H1 (cell line): ENCODE data around the gene TMEM82. TPM values are rescaled to one million over a fixed set of nuclear protein-coding genes. Genes with fewer than 3 reads are reported as not detected.
A peak's percentile ranks its signal among the peaks of the same experiment; 100 is the strongest.

Experiments
- CTCF ChIA-PET: fragments of 300-600 bp; sonication (Branson Sonifier 250); formaldehyde crosslinking; loops from one replicate; lab custom pipeline; 2021; ENCODE audit not compliant: partially characterized antibody; lab: Charles Lee
- POLR2A ChIA-PET: fragments of 300-600 bp; sonication (Branson Sonifier 250); formaldehyde crosslinking; loops from one replicate; lab custom pipeline; 2021; ENCODE audit warnings: inconsistent platforms; ENCODE audit not compliant: partially characterized antibody; lab: Charles Lee
- DNase-seq, 2 experiments: peaks; one replicate each; pipeline versions ENCODE4 v3.0.0 to v3.0.0-alpha.2; 2010 to 2022; ENCODE audit warnings: low spot score in 2 of 2, low read depth in 1 of 2, mixed read lengths in 1 of 2
- FAIRE-seq: peaks from 2 replicates; lab custom pipeline; 2011; peaks lifted over from hg19 to GRCh38; lab: Jason Lieb, UNC
- H2AFZ ChIP-seq: 2 replicates; pipeline ENCODE4 v1.8.1; 2012; ENCODE audit warnings: low read length, inconsistent platforms
- H2AK5ac ChIP-seq: 2 replicates; pipeline ENCODE4 v1.6.1; 2013; ENCODE audit warnings: low read depth, low read length
- H2BK120ac ChIP-seq: replicated peaks from 2 replicates; pipeline ENCODE3; 2013; ENCODE audit warnings: low read depth, low read length, inconsistent platforms
- H2BK12ac ChIP-seq: 2 replicates; pipeline ENCODE4 v1.6.1; 2013; ENCODE audit warnings: low read depth, low read length
- H2BK15ac ChIP-seq: 2 replicates; pipeline ENCODE4 v1.6.1; 2013; ENCODE audit warnings: low read length
- H2BK20ac ChIP-seq: 2 replicates; pipeline ENCODE4 v1.6.1; 2013; ENCODE audit warnings: low read length
- H2BK5ac ChIP-seq: 2 replicates; pipeline ENCODE4 v1.6.1; 2013; ENCODE audit warnings: low read depth, low read length
- H3K14ac ChIP-seq: 2 replicates; pipeline ENCODE4 v1.6.1; 2013; ENCODE audit warnings: inconsistent platforms; ENCODE audit not compliant: insufficient read length
- H3K18ac ChIP-seq: 2 replicates; pipeline ENCODE4 v1.6.1; 2013; ENCODE audit warnings: low read length; ENCODE audit errors: extremely low read depth
- H3K23ac ChIP-seq: 2 replicates; pipeline ENCODE4 v1.6.1; 2013; ENCODE audit warnings: inconsistent platforms; ENCODE audit not compliant: insufficient read length
- H3K23me2 ChIP-seq: 2 replicates; pipeline ENCODE4 v1.6.1; 2013; ENCODE audit warnings: low read depth, low read length
- H3K27ac ChIP-seq: 2 replicates; pipeline ENCODE4 v1.6.1; 2011; ENCODE audit warnings: low read depth, low read length, inconsistent platforms
- H3K27me3 ChIP-seq, 4 experiments: replicated peaks in 1 of 4; 1 replicate in 1 of 4; 2 replicates in 3 of 4; pipeline versions ENCODE4 v1.6.1 to v1.8.1; 2011 to 2013; ENCODE audit warnings: low read length in 3 of 4, mild to moderate bottlenecking in 3 of 4, inconsistent platforms in 2 of 4, mixed read lengths in 2 of 4, moderate library complexity in 1 of 4; ENCODE audit not compliant: control insufficient read depth in 3 of 4, insufficient read depth in 3 of 4; ENCODE audit errors: extremely low read depth in 1 of 4
- H3K36me3 ChIP-seq, 4 experiments: 2 replicates each; pipeline versions ENCODE4 v1.6.1 to v1.8.1; 2011 to 2013; ENCODE audit warnings: mild to moderate bottlenecking in 4 of 4, low read length in 3 of 4, moderate library complexity in 2 of 4, control low read depth in 1 of 4, inconsistent platforms in 1 of 4; ENCODE audit not compliant: insufficient read depth in 4 of 4, control insufficient read depth in 2 of 4
- H3K4ac ChIP-seq: replicated peaks from 2 replicates; pipeline ENCODE3; 2013; ENCODE audit warnings: low read length, low read depth, mixed read lengths, inconsistent platforms; ENCODE audit not compliant: insufficient read length
- H3K4me1 ChIP-seq, 4 experiments: replicated peaks in 1 of 4; 1 replicate in 1 of 4; 2 replicates in 3 of 4; pipeline versions ENCODE4 v1.6.1 to v1.8.1; 2011 to 2013; ENCODE audit warnings: low read length in 3 of 4, inconsistent platforms in 2 of 4, mixed read lengths in 1 of 4; ENCODE audit not compliant: insufficient read depth in 4 of 4, control insufficient read depth in 3 of 4
- H3K4me2 ChIP-seq, 2 experiments: 2 replicates each; pipeline versions ENCODE4 v1.6.1 to v1.8.1; 2011 to 2013; ENCODE audit warnings: low read depth in 2 of 2, low read length in 2 of 2, control low read depth in 1 of 2, inconsistent platforms in 1 of 2, mild to moderate bottlenecking in 1 of 2; ENCODE audit not compliant: insufficient read depth in 1 of 2
- H3K4me3 ChIP-seq, 4 experiments: fragments of 200-600, 300-600 bp in 1 of 4; sonication (generic), shearing (Covaris generic), sonication (Bioruptor Twin) in 1 of 4; 2 replicates each; pipeline versions ENCODE4 v1.5.1 to v1.8.1; 2011 to 2016; ENCODE audit warnings: low read length in 4 of 4, low read depth in 3 of 4, control low read depth in 2 of 4, inconsistent platforms in 2 of 4, mild to moderate bottlenecking in 2 of 4, mixed read lengths in 1 of 4, moderate library complexity in 1 of 4; ENCODE audit not compliant: insufficient read depth in 2 of 4; ENCODE audit errors: extremely low read depth in 1 of 4
- H3K56ac ChIP-seq: replicated peaks from 2 replicates; pipeline ENCODE3; 2013; ENCODE audit warnings: low read depth, mild to moderate bottlenecking, mixed read lengths, low read length, inconsistent platforms; ENCODE audit not compliant: insufficient read length
- H3K79me1 ChIP-seq: 2 replicates; pipeline ENCODE4 v1.6.1; 2013; ENCODE audit warnings: low read depth, low read length, control low read depth
- H3K79me2 ChIP-seq, 2 experiments: 2 replicates each; pipeline versions ENCODE4 v1.6.1 to v1.8.1; 2012 to 2013; ENCODE audit warnings: low read length in 2 of 2, mild to moderate bottlenecking in 2 of 2, inconsistent platforms in 1 of 2; ENCODE audit not compliant: insufficient read depth in 2 of 2, control insufficient read depth in 1 of 2
- H3K9ac ChIP-seq, 4 experiments: replicated peaks in 1 of 4; 1 replicate in 1 of 4; 2 replicates in 3 of 4; pipeline versions ENCODE4 v1.6.1 to v1.8.1; 2011 to 2013; ENCODE audit warnings: low read depth in 3 of 4, low read length in 3 of 4, control low read depth in 2 of 4, mild to moderate bottlenecking in 2 of 4, moderate library complexity in 2 of 4, inconsistent platforms in 1 of 4; ENCODE audit errors: extremely low read depth in 1 of 4
- H3K9me3 ChIP-seq, 2 experiments: 2 replicates each; pipeline versions ENCODE4 v1.6.1 to v1.8.1; 2012 to 2013; ENCODE audit warnings: mild to moderate bottlenecking in 2 of 2, moderate library complexity in 2 of 2, control low read depth in 1 of 2, inconsistent platforms in 1 of 2, low read depth in 1 of 2, low read length in 1 of 2, mixed read lengths in 1 of 2; ENCODE audit not compliant: insufficient read depth in 2 of 2
- H4K20me1 ChIP-seq, 2 experiments: replicated peaks in 1 of 2; 2 replicates each; pipeline versions ENCODE3 to v1.8.1; 2011 to 2013; ENCODE audit warnings: inconsistent platforms in 2 of 2, low read length in 2 of 2, mild to moderate bottlenecking in 1 of 2; ENCODE audit not compliant: insufficient read depth in 2 of 2, control insufficient read depth in 1 of 2
- H4K5ac ChIP-seq: 2 replicates; pipeline ENCODE4 v1.6.1; 2013; ENCODE audit warnings: low read length, low read depth, mixed read lengths, inconsistent platforms; ENCODE audit not compliant: insufficient read length
- H4K8ac ChIP-seq: 2 replicates; pipeline ENCODE4 v1.8.0; 2013; ENCODE audit warnings: mild to moderate bottlenecking, moderate library complexity, low read length, inconsistent platforms; ENCODE audit not compliant: insufficient read depth; ENCODE audit errors: extremely low read depth
- H4K91ac ChIP-seq: replicated peaks from 2 replicates; pipeline ENCODE3; 2013; ENCODE audit warnings: low read length, mixed read lengths, inconsistent platforms; ENCODE audit not compliant: insufficient read length
- CBX5 ChIP-seq: fragments of 300-800, 300-1000 bp; sonication (generic); IDR thresholded peaks from 2 replicates; pipeline ENCODE4 v1.7.1; 2016; ENCODE audit warnings: antibody characterized with exemption, low read length, low read depth
- CEBPB ChIP-seq: IDR thresholded peaks from 2 replicates; pipeline ENCODE4 v1.6.1; 2012; ENCODE audit warnings: low read depth, low read length
- CTBP2 ChIP-seq: IDR thresholded peaks from 2 replicates; pipeline ENCODE4 v1.7.0; 2011; ENCODE audit warnings: borderline replicate concordance, mild to moderate bottlenecking, moderate library complexity, mixed read lengths, low read length; ENCODE audit not compliant: insufficient read depth, insufficient read length
- KDM4A ChIP-seq: IDR thresholded peaks from one replicate; pipeline ENCODE4 v1.7.1; 2012; ENCODE audit warnings: low read depth, mild to moderate bottlenecking, moderate library complexity, low read length, inconsistent platforms; ENCODE audit not compliant: severe bottlenecking
- KDM5A ChIP-seq: fragments of 200-600 bp; IDR thresholded peaks from 2 replicates; pipeline ENCODE4 v1.7.1; 2012; ENCODE audit warnings: mild to moderate bottlenecking, low read length, inconsistent platforms, mixed read lengths
- PHF8 ChIP-seq: fragments of 200-600 bp; sonication (generic); conservative IDR thresholded peaks from 2 replicates; pipeline ENCODE4 v1.7.1; 2012; ENCODE audit warnings: low read depth, mild to moderate bottlenecking, inconsistent platforms, low read length, moderate library complexity
- RBBP5 ChIP-seq: IDR thresholded peaks from 2 replicates; pipeline ENCODE4 v1.7.1; 2012; ENCODE audit warnings: low read depth, mild to moderate bottlenecking, inconsistent platforms, low read length, moderate library complexity, borderline replicate concordance
- TBP ChIP-seq: IDR thresholded peaks from 2 replicates; pipeline ENCODE4 v1.6.1; 2011; ENCODE audit warnings: low read depth, low read length, improper control_type of control experiment
- YY1 ChIP-seq: IDR thresholded peaks from 2 replicates; pipeline ENCODE4 v1.6.1; 2011; ENCODE audit warnings: low read depth, mild to moderate bottlenecking, low read length
- ZNF274 ChIP-seq: IDR thresholded peaks from 2 replicates; pipeline ENCODE4 v1.7.0; 2012; ENCODE audit warnings: low read length, borderline replicate concordance; ENCODE audit errors: extremely low read depth
- WGBS, 2 experiments: shearing (Covaris generic) in 1 of 2; methylation state at CpG; one replicate each; pipeline versions ENCODE4 v1.1.6 to v1.1.7; 2013 to 2015; ENCODE audit warnings: low lambda C conversion rate in 2 of 2, mixed read lengths in 2 of 2, inconsistent platforms in 1 of 2, low coverage in 1 of 2, missing lambda C conversion rate in 1 of 2; ENCODE audit not compliant: insufficient replicate concordance in 2 of 2, insufficient coverage in 1 of 2, insufficient read length in 1 of 2; ENCODE audit errors: extremely low coverage in 1 of 2, missing lambda C conversion rate in 1 of 2; 5-methylcytosine and 5-hydroxymethylcytosine counted together
- polyA plus RNA-seq, 7 experiments: library from polyadenylated mRNA; depleted of rRNA in 3 of 7; stranded (reverse) in 5 of 7; unstranded in 2 of 7; fragments of >200 nt in 5 of 7; fragments of 200-250 nt in 2 of 7; gene quantifications; 1 replicate in 5 of 7; 2 replicates in 1 of 7; 4 replicates in 1 of 7; pipeline versions ENCODE4 v1.2.1 to v1.2.3, GENCODE V29; 2011 to 2013; ENCODE audit warnings: missing spikeins in 2 of 7, mixed read lengths in 2 of 7
- total RNA-seq: library from RNA; stranded (reverse); fragmentation: NEBNext Ultra II Directional; extraction: Animal tissue kit (Norgen Biotek cat#: 25700); gene quantifications from 2 replicates; pipeline ENCODE4 v1.2.1, GENCODE V29; 2021
- TF ChIP-seq, protein P1 (sequence below): IDR thresholded peaks from 2 replicates; pipeline ENCODE4 v1.6.1; 2012; ENCODE audit warnings: low read length, inconsistent platforms

The TMEM82 gene
- total and polyA plus RNA-seq, 2 of the 8 experiments (the other 6 are each of a cell fraction or from before 2014, with no cell fraction given) = 0.32 to 2.1 TPM

DNA sequence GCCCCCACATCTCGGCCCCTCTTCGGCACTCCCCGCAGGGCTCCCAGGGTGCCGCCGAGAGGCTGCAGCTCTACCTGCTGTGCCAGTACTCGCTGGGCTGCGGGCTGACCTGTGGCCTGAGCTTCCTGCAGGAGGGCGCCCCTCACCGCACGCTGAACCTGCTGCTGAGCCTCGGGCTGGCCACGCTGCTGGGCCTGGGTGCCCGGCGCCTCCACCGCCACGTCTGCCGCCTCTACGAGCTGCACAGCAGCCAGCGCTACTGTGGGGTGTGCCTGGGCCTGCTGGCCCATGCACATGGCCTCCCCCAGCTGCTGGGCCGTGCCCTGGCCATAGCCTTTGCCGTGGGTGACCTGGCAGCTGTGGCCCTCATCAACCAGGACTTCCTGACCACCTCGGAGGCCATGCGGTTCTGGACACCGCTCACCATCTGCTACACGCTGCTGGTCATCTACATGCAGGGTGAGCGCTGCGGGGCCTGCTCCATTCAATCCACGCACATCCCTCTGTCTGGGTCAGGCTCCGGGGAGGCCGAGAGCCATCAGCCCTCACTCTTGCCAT lies 1.9 kb downstream of the TMEM82 start:
- Histone ChIP-seq H2AFZ (no peak overlapping the region), H4K8ac (peak overlapping the region; percentile 91), H3K23me2 (no peaks in the 10 kb centered on the region; the same call in 1 of the 2 replicates), H3K9me3 (no peaks in the 10 kb centered on the region), H4K20me1 (no peaks in the 10 kb centered on the region), H3K4me2 (no peak overlapping the region), H3K18ac (no peak overlapping the region; the same call in 1 of the 2 replicates), H2AK5ac (no peak overlapping the region), H3K14ac (no peak overlapping the region), H4K5ac (no peak overlapping the region), H2BK5ac (peak overlapping the region; percentile 13; the same call in 1 of the 2 replicates), H2BK120ac (no peak overlapping the region), H3K27ac (no peak overlapping the region), H3K27me3 (no peaks in the 10 kb centered on the region), H3K4me3 (no peak overlapping the region), H3K79me1 (no peaks in the 10 kb centered on the region), H2BK12ac (0 out of 2 replicates have a peak overlapping the region, but pooled peaks have one; percentile 33), H4K91ac (no peak overlapping the region), H3K9ac (no peak overlapping the region), H3K79me2 (no peaks in the 10 kb centered on the region), H3K36me3 (no peaks in the 10 kb centered on the region), H3K56ac (no peak overlapping the region), H3K4ac (no peak overlapping the region), H3K23ac (no peak overlapping the region), H2BK15ac (peak overlapping the region; percentile 29), H2BK20ac (no peak overlapping the region), H3K4me1 (peaks cover 0 to 13% (median 6%) of the 10 kb centered on the region in 4 experiments; a peak in 6 of 7 replicates)
- DNase-seq (no peak), FAIRE-seq (no peak)
- ChIA-PET CTCF (interaction anchor here (1.5 kb wide), 1 partner anchor 48 kb away, joined by 5 read pairs; no protein-coding TSS in a partner anchor), POLR2A (interaction anchor here (0.8 kb wide), 1 partner anchor 13 kb away, joined by 5 read pairs; no protein-coding TSS in a partner anchor)
- WGBS, 2 experiments = 94% methylated on average over 30 of the region's 30 CpGs; no CpG with 5 or more reads in 1 of the 2 experiments
- TF ChIP-seq KDM4A (no peak), TBP (no peak), CEBPB (no peak), RBBP5 (no peak), YY1 (no peak), PHF8 (no peak), CBX5 (no peak), CTBP2 (no peak), KDM5A (no peak), ZNF274 (no peak)
- TF ChIP-seq, protein P1, sequence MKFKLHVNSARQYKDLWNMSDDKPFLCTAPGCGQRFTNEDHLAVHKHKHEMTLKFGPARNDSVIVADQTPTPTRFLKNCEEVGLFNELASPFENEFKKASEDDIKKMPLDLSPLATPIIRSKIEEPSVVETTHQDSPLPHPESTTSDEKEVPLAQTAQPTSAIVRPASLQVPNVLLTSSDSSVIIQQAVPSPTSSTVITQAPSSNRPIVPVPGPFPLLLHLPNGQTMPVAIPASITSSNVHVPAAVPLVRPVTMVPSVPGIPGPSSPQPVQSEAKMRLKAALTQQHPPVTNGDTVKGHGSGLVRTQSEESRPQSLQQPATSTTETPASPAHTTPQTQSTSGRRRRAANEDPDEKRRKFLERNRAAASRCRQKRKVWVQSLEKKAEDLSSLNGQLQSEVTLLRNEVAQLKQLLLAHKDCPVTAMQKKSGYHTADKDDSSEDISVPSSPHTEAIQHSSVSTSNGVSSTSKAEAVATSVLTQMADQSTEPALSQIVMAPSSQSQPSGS = no peak
